DOHH2 (cell line): ENCODE data around the gene CHD6.

ENCODE experiments used
- H3F3A ChIP-seq: fragments of 200-600 bp; sonication (generic), shearing (Covaris generic); 2 replicates; pipeline ENCODE4 v1.6.0; 2016; ENCODE audit warnings: antibody characterized with exemption, mild to moderate bottlenecking; ENCODE audit not compliant: control insufficient read depth, insufficient read depth
- H3K27ac ChIP-seq: fragments of 200-600 bp; sonication (generic); 2 replicates; pipeline ENCODE4 v1.5.1; 2014; ENCODE audit warnings: low read depth, mild to moderate bottlenecking, low read length, moderate library complexity
- H3K27me3 ChIP-seq: fragments of 200-600 bp; sonication (generic); 2 replicates; pipeline ENCODE4 v1.6.1; 2014; ENCODE audit warnings: mild to moderate bottlenecking, low read length, mixed read lengths; ENCODE audit not compliant: control insufficient read depth
- H3K36me3 ChIP-seq: fragments of 200-600 bp; sonication (generic); 2 replicates; pipeline ENCODE4 v1.6.1; 2014; ENCODE audit warnings: mild to moderate bottlenecking, low read length, moderate library complexity, mixed read lengths; ENCODE audit not compliant: control insufficient read depth
- H3K4me1 ChIP-seq: fragments of 200-600 bp; sonication (generic); 2 replicates; pipeline ENCODE4 v1.6.1; 2014; ENCODE audit warnings: mild to moderate bottlenecking, low read length, mixed read lengths; ENCODE audit not compliant: control insufficient read depth
- H3K4me2 ChIP-seq: fragments of 200-600 bp; sonication (generic); 2 replicates; pipeline ENCODE4 v1.6.0; 2014; ENCODE audit warnings: mild to moderate bottlenecking, low read length, moderate library complexity
- H3K4me3 ChIP-seq: fragments of 200-600 bp; sonication (generic); 2 replicates; pipeline ENCODE4 v1.5.1; 2014; ENCODE audit warnings: mild to moderate bottlenecking, low read length, mixed read lengths
- H3K79me2 ChIP-seq: fragments of 200-600 bp; sonication (generic); 2 replicates; pipeline ENCODE4 v1.6.1; 2014; ENCODE audit warnings: mild to moderate bottlenecking, low read length, mixed read lengths; ENCODE audit not compliant: control insufficient read depth
- H3K9me2 ChIP-seq: fragments of 200-600 bp; sonication (generic); replicated peaks from 2 replicates; pipeline ENCODE4 v1.6.1; 2014; ENCODE audit warnings: mild to moderate bottlenecking, low read length, mixed read lengths; ENCODE audit not compliant: control insufficient read depth
- H3K9me3 ChIP-seq: fragments of 200-600 bp; sonication (generic); 2 replicates; pipeline ENCODE4 v1.6.1; 2014; ENCODE audit warnings: antibody characterized with exemption, low read length, mixed read lengths; ENCODE audit not compliant: control insufficient read depth, insufficient read depth
- H4K20me1 ChIP-seq: fragments of 200-600 bp; sonication (generic); 2 replicates; pipeline ENCODE4 v1.6.0; 2014; ENCODE audit warnings: low read depth, mild to moderate bottlenecking, antibody characterized with exemption, low read length, moderate library complexity; ENCODE audit not compliant: control insufficient read depth, insufficient read depth
- EZH2phosphoT487 ChIP-seq: fragments of 200-600 bp; sonication (generic); IDR thresholded peaks from 2 replicates; pipeline ENCODE4 v1.6.1; 2017; ENCODE audit warnings: borderline replicate concordance, mild to moderate bottlenecking, antibody characterized with exemption, low read length, moderate library complexity, mixed read lengths
- TF ChIP-seq, protein P1 (sequence below): fragments of 200-600 bp; sonication (generic); IDR thresholded peaks from one replicate; pipeline ENCODE4 v1.5.1; 2014; ENCODE audit warnings: antibody characterized with exemption, mild to moderate bottlenecking, low read depth, low read length; ENCODE audit not compliant: poor library complexity, severe bottlenecking

The CHD6 gene

DNA sequence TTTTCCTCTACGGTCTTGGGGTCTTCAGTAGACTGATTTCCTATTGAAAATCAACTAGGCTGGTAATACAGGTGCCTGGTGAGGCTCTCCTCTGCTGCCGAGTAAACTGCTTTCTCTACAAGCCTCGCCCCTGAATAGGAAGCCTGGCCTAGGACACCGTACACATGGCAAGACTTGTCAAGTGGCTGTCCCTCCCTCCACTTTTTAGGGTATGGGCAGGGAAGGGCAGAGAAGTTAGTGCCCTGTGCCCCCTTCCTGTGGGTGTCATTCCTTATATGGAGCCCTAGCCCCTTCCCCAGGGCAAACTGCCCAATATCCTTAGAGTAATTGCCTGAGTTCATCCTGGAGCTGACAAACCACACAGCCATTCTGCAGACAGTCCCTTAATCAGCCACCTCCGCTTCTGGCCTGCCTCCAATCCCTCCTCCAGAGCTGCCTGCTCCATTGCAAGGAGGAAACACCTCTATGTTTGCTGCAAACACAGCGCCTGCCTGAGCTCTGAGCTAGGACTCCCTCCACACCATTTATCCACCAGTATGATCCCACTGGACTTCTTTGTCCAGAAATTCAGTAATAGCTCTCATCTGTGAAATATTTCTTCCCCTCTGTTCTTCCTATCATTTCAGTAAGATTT, 93.1 kb downstream of the CHD6 start:
- Histone ChIP-seq H3K36me3 (peaks cover 4% of the 10 kb centered on the region; the same call in 1 of the 2 replicates), H4K20me1 (no peaks in the 10 kb centered on the region), H3K27me3 (no peaks in the 10 kb centered on the region), H3K79me2 (no peaks in the 10 kb centered on the region), H3K4me1 (no peaks in the 10 kb centered on the region), H3K9me3 (no peaks in the 10 kb centered on the region), H3K9me2 (no peaks in the 10 kb centered on the region), H3K4me3 (no peak overlapping the region), H3K4me2 (no peak overlapping the region), H3K27ac (no peak overlapping the region), H3F3A (no peaks in the 10 kb centered on the region)
- no peak for TF ChIP-seq EZH2phosphoT487
- TF ChIP-seq, protein P1, sequence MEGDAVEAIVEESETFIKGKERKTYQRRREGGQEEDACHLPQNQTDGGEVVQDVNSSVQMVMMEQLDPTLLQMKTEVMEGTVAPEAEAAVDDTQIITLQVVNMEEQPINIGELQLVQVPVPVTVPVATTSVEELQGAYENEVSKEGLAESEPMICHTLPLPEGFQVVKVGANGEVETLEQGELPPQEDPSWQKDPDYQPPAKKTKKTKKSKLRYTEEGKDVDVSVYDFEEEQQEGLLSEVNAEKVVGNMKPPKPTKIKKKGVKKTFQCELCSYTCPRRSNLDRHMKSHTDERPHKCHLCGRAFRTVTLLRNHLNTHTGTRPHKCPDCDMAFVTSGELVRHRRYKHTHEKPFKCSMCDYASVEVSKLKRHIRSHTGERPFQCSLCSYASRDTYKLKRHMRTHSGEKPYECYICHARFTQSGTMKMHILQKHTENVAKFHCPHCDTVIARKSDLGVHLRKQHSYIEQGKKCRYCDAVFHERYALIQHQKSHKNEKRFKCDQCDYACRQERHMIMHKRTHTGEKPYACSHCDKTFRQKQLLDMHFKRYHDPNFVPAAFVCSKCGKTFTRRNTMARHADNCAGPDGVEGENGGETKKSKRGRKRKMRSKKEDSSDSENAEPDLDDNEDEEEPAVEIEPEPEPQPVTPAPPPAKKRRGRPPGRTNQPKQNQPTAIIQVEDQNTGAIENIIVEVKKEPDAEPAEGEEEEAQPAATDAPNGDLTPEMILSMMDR = no peak

DNA sequence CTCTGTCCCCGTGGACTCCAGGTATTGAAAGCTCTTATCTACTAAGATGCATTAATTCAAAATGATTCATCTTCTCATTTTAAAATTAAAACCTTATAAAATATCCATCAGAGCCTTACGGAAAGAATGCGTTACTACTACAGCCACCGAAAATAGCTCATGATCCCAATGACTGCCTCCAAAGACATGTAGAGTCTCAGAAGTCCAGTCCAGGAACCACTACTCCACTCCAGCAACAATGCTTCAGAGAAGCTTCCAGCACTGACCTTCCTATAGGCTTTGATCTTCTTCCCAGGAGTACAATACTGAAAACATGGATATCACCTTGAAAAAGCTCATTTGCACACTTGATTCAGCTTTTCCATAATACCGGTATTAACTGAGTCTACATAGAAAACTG, 94.3 kb downstream of the CHD6 start:
- no peak overlapping the region for H3K27ac ChIP-seq
- no peaks in the 10 kb centered on the region for H3K9me3 ChIP-seq
- H3K4me1 ChIP-seq = no peaks in the 10 kb centered on the region
- H3K4me2 ChIP-seq = no peak overlapping the region
- no peak for TF ChIP-seq EZH2phosphoT487
- TF ChIP-seq, protein P1 = no peak
- H3F3A ChIP-seq = no peaks in the 10 kb centered on the region
- no peaks in the 10 kb centered on the region for H4K20me1 ChIP-seq
- no peaks in the 10 kb centered on the region for H3K9me2 ChIP-seq
- H3K36me3 ChIP-seq = peaks cover 4% of the 10 kb centered on the region; the same call in 1 of the 2 replicates
- H3K79me2 ChIP-seq = no peaks in the 10 kb centered on the region
- H3K27me3 ChIP-seq = no peaks in the 10 kb centered on the region
- no peak overlapping the region for H3K4me3 ChIP-seq

DNA sequence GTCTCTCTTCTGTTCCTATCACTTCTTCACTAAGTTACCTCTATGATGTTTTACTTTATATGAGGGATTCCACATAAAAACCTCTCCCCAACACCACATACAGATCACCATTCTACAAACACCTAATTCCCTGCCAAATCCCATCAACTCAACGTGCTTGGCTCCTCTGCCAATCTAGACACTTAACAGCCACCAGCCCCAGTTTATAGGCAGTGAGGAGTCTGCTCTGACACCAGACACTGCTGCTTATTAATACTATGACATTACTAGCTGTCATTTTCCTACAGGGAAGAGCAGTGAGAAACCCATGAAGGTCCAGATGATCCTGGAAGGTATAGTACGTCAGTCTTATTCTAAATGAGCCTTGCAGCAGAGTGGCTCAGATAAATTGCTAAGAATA, 104.3 kb downstream of the CHD6 start:
- Histone ChIP-seq H3K36me3 (peaks cover 17% of the 10 kb centered on the region; the same call in 1 of the 2 replicates), H3K4me1 (no peaks in the 10 kb centered on the region), H3K4me3 (no peak overlapping the region), H3K79me2 (no peaks in the 10 kb centered on the region), H3K27ac (no peak overlapping the region), H3K9me2 (no peaks in the 10 kb centered on the region), H3F3A (no peaks in the 10 kb centered on the region), H3K4me2 (no peak overlapping the region), H4K20me1 (no peaks in the 10 kb centered on the region), H3K9me3 (no peaks in the 10 kb centered on the region), H3K27me3 (no peaks in the 10 kb centered on the region)
- TF ChIP-seq, protein P1 = no peak
- no peak for TF ChIP-seq EZH2phosphoT487
